ENCODE measurements around the gene APOBEC3B.
"Not testable (repeated sequence)": the region's sequence is repeated elsewhere in the genome, so short reads cannot be mapped to it uniquely, and the experiment has no call there.

APOBEC3B gene

DNA sequence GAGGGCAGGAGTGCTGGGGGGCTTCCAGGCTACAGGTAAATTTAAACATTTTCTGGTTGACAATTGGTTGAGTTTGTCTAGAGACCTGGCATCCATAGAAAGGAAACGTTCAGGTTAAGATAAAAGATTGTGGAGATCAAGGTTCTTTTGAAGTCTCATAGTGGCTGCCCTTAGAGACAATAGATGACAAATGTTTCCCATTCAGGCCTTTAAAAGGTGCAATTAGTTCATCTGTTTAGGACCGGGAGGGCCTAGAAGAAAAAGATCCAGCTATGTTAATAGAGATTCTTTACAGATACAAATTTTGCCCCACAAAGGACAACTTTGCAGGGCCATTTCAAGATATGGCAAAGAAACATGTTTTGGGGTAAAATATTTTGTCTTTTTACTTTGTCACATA is 54.9 kb downstream of the APOBEC3B start:
- DNase-seq = not testable (repeated sequence)

DNA sequence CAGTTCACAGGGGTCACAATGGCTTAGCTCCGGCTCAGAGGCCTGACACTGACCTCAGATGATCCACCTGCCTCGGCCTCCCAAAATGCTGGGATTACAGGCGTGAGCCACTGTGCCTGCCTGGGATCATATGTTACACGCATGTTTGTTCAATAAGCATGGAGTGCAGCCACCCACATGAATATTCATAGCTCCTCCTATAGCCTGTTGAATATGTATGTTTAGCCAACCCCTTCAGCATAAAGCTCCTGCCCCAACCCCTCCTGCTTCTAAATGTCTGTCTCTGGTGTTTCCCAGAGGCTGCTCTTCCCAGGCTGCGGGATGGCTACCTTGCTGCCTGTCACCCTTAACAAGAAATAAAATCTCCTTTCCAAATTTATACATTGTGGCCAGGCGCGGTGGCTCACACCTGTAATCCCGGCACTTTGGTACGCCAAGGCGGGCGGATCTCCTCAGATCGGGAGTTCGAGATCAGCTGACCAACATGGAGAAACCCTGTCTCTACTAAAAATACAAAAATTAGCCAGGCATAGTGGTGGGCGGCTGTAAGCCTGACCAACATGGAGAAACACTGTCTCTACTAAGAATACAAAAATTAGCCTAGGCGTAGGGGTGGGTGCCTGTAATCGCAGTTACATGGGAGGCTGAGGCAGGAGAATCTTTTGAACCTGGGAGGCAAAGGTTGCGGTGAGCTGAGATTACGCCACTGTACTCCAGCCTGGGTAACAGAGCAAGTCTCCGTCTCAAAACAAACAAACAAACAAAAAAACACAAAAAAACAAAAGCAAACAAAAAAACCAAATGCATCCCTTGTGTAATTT is 57.4 kb downstream of the APOBEC3B start:
- DNase-seq = no peak

DNA sequence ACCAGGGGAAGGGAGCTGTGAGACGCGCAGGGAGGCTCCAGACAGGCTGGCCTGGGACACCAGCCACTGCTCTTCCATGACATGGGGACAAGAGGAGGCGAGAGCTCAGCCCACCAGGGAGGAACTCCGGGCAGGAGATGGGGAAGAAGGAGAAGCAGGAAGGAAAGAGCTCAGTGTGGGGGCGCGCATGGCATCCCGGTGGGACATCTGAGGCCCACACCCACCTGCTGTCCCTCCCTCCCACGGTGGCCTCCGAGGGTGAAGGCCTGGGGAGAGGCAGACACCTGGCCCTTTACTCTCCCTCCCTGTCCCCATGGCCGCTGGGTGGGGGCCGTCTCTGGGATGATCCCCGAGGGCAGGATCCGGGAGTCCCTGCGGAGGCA is 58.0 kb downstream of the APOBEC3B start:
- not testable (repeated sequence) for DNase-seq

DNA sequence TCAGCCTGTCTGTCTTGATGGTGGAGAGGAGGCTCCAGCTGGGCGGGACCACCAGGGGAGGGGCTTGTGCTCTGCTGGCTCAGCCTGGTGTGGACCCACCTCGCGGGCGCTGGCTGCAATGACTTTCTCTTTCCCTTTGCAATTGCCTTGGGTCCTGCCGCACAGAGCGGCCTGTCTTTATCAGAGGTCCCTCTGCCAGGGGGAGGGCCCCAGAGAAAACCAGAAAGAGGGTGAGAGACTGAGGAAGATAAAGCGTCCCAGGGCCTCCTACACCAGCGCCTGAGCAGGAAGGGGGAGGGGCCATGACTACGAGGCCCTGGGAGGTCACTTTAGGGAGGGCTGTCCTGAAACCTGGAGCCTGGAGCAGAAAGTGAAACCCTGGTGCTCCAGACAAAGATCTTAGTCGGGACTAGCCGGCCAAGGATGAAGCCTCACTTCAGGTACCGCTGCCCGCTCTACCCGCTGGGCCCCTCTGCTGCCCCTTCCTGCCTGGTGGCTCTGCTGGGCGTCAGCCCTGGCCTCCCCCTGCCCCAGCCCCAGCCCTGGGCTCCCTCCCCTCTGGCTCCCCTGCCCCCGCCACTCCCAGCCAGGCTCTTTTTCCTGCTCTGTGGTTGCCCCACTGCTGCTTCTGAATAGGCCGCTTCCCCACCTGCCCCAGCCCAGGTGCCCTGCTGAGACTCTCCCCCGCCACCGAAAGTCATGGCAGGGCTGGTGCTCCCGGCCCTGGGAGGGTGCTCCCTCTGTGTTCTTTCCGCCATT is 58.6 kb downstream of the APOBEC3B start, which contains the start of gene APOBEC3F:
Gene APOBEC3F, plus strand, starts transcription at position 327 of the 759 bp plus-strand sequence. Its CDS starts 97 bp downstream, at position 424.
- DNase-seq = peak; percentile 14

DNA sequence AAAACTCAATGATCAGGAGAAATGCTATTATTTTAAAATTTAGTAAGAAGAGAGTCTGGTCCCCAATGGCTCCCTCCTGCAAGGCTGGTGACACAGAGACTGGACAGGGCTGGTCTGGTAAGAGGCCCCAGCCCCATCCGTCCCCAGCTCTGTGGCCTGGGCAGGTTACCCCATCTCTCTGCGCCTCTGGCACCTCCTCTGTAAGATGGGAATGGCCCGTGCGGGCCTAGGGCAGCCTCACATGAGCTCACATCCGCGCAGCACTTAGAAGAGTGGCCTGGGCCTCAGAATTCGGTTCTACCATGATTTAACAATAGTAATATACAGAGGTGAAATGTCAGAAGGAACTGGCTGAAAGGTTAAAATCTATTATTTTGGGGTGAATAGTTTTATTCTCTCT is 59.8 kb downstream of the APOBEC3B start:
- no peak for DNase-seq
